GM23338 (cell line): ENCODE results near the gene MOK.

Source experiments
- CREB1 ChIP-seq: fragments of 250-450 bp; sonication (Bioruptor Pico); IDR thresholded peaks from 2 replicates; pipeline ENCODE4 v1.5.0; 2020; ENCODE audit warnings: low read depth, mild to moderate bottlenecking, moderate library complexity
- CTCF ChIP-seq, 2 experiments: fragments of 200-600 bp in 1 of 2; sonication (generic) in 1 of 2; conservative IDR thresholded peaks; 2 replicates each; pipeline versions ENCODE4 v1.5.1 to v1.6.1; 2016 to 2017; ENCODE audit warnings: antibody characterized with exemption in 2 of 2, low read depth in 2 of 2, mild to moderate bottlenecking in 2 of 2, moderate library complexity in 1 of 2
- EZH2 ChIP-seq: fragments of 200-600 bp; sonication (generic); IDR thresholded peaks from one replicate; pipeline ENCODE4 v1.8.0; 2017; ENCODE audit warnings: antibody characterized with exemption, mild to moderate bottlenecking, low read depth; ENCODE audit not compliant: unreplicated experiment
- EZH2phosphoT487 ChIP-seq: fragments of 200-600 bp; sonication (generic); IDR thresholded peaks from one replicate; pipeline ENCODE4 v1.8.1; 2018; ENCODE audit warnings: antibody characterized with exemption; ENCODE audit not compliant: unreplicated experiment
- JUNB ChIP-seq: IDR thresholded peaks from one replicate; pipeline ENCODE4 v1.6.1; 2016; ENCODE audit warnings: antibody characterized with exemption; ENCODE audit not compliant: unreplicated experiment
- NANOG ChIP-seq: IDR thresholded peaks from 2 replicates; pipeline ENCODE4 v1.6.1; 2016; ENCODE audit warnings: antibody characterized with exemption, borderline replicate concordance
- POLR2AphosphoS5 ChIP-seq: IDR thresholded peaks from 2 replicates; pipeline ENCODE4 v1.6.1; 2016; ENCODE audit warnings: antibody characterized with exemption, low read depth
- REST ChIP-seq: IDR thresholded peaks from one replicate; pipeline ENCODE4 v1.6.1; 2018; ENCODE audit warnings: antibody characterized with exemption; ENCODE audit not compliant: unreplicated experiment
- STAT1 ChIP-seq: IDR thresholded peaks from one replicate; pipeline ENCODE4 v1.6.1; 2016; ENCODE audit warnings: antibody characterized with exemption; ENCODE audit not compliant: unreplicated experiment
- ZNF114 ChIP-seq: fragments of 250-450 bp; sonication (Bioruptor Pico); IDR thresholded peaks from 2 replicates; pipeline ENCODE4 v1.5.0; 2020; ENCODE audit warnings: mild to moderate bottlenecking, moderate library complexity
- ZNF331 ChIP-seq: fragments of 250-450 bp; sonication (Bioruptor Pico); IDR thresholded peaks from 2 replicates; pipeline ENCODE4 v1.5.0; 2020; ENCODE audit warnings: low read depth, mild to moderate bottlenecking, moderate library complexity
- ZNF462 ChIP-seq: fragments of 250-450 bp; sonication (Bioruptor Pico); IDR thresholded peaks from 2 replicates; pipeline ENCODE4 v1.5.0; 2020; ENCODE audit warnings: mild to moderate bottlenecking, moderate library complexity

GRCh38 chr14:102241147-102241546 lies 63.8 kb downstream of the MOK start:
- TF ChIP-seq CTCF (conservative IDR thresholded peaks at IDR 0.05; ENCODE audit: low read depth in 2 of 2) (no peak), EZH2 (no peak), REST (no peak), POLR2AphosphoS5 (no peak), ZNF114 (no peak), JUNB (no peak), ZNF331 (CRISPR knock-in tag) (no peak), EZH2phosphoT487 (no peak), CREB1 (CRISPR knock-in tag) (no peak), STAT1 (no peak), NANOG (no peak), ZNF462 (CRISPR knock-in tag) (no peak)
